Stimulated activated CD8-positive, alpha-beta memory T cell treated with anti-CD3 and anti-CD28 coated beads, Interleukin-15, amount 100 ng/mL, for 48 hours (primary cell): ENCODE measurements around the gene FCSK.
A peak's percentile ranks its signal among the peaks of the same experiment; 100 is the strongest.

Experiments
- DNase-seq, 2 donors: peaks; one replicate each; pipeline ENCODE4 v3.0.0-alpha.2; 2020; ENCODE audit warnings: low read depth in 2 of 2

Gene FCSK

GRCh38 chr16:70476272-70477020, 22.1 kb downstream of the FCSK start:
- DNase-seq, result peak; percentile 45 to 56

- no peak for DNase-seq
Observed at GRCh38 chr16:70478169-70478568, 23.8 kb downstream of the FCSK start.

GRCh38 chr16:70478912-70479341, 24.5 kb downstream of the FCSK start:
- no peak for DNase-seq

GRCh38 chr16:70480127-70481105, 26.0 kb downstream of the FCSK start:
- no peak for DNase-seq

- no peak for DNase-seq
Observed at GRCh38 chr16:70481929-70482536, 27.6 kb downstream of the FCSK start.

GRCh38 chr16:70482624-70483023, 28.2 kb downstream of the FCSK start:
- no peak for DNase-seq

GRCh38 chr16:70483426-70483825, 29.0 kb downstream of the FCSK start:
- DNase-seq, result no peak

GRCh38 chr16:70484867-70485266, 30.5 kb downstream of the FCSK start:
- no peak for DNase-seq

- DNase-seq, result no peak
Observed at GRCh38 chr16:70490261-70490660, 35.9 kb downstream of the FCSK start.

- no peak for DNase-seq
Observed at GRCh38 chr16:70493802-70494201, 39.4 kb downstream of the FCSK start.

GRCh38 chr16:70494202-70494770, 39.9 kb downstream of the FCSK start:
- no peak for DNase-seq

GRCh38 chr16:70494777-70495176, 40.4 kb downstream of the FCSK start:
- no peak for DNase-seq

GRCh38 chr16:70495425-70496182, 41.2 kb downstream of the FCSK start:
- no peak for DNase-seq

GRCh38 chr16:70496513-70496912, 42.1 kb downstream of the FCSK start:
- DNase-seq, result peak in 1 of 2 donors; percentile 32

GRCh38 chr16:70508752-70509151, 54.4 kb downstream of the FCSK start:
- no peak for DNase-seq

- DNase-seq, result no peak
Observed at GRCh38 chr16:70510216-70510615, 55.8 kb downstream of the FCSK start.

- no peak for DNase-seq
Observed at GRCh38 chr16:70511833-70512232, 57.4 kb downstream of the FCSK start.

GRCh38 chr16:70512456-70512855, 58.1 kb downstream of the FCSK start:
- DNase-seq, result no peak

GRCh38 chr16:70520612-70521297, 66.4 kb downstream of the FCSK start:
- no peak for DNase-seq

- DNase-seq, result no peak
Observed at GRCh38 chr16:70522216-70523075, 68.1 kb downstream of the FCSK start.
